GM12875 (cell line): ENCODE data around the gene CALN1.
"Not testable (repeated sequence)": the region's sequence is repeated elsewhere in the genome, so short reads cannot be mapped to it uniquely, and the experiment has no call there.

ENCODE experiments used
- H3K4me3 ChIP-seq: one replicate; pipeline ENCODE4 v1.5.1; 2011; ENCODE audit warnings: low read depth, low read length, control low read depth
- TF ChIP-seq, protein P1 (sequence below): IDR thresholded peaks from 2 replicates; pipeline ENCODE4 v1.5.1; 2011; ENCODE audit warnings: low read depth, mild to moderate bottlenecking, control low read depth, inconsistent platforms, low read length, moderate library complexity, borderline replicate concordance; ENCODE audit not compliant: insufficient read depth

The CALN1 gene

DNA sequence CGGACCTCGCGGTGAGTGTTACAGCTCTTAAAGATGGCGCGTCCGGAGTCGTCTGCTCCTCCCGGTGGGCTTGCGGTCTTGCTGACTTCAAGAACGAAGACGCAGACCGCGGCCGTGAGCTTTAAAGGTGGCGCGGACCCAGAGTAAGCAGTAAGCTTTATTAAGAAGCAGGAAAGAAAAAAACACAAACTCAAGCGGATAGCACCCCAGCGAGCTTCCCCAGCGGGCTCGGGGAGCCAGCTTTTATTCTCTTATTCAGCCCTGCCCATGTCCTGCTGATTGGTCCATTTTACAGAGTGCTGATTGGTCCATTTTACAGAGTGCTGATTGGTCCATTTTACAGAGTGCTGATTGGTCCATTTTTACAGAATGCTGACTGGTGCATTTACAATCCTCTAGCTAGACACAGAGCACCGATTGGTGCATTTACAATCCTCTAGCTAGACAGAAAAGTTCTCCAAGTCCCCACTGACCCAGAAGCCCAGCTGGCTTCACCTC is at the start of gene CALN1:
CALN1 (minus strand) TSS at position 218 of the 498 bp plus-strand sequence.
- H3K4me3 ChIP-seq = not testable (repeated sequence)

DNA sequence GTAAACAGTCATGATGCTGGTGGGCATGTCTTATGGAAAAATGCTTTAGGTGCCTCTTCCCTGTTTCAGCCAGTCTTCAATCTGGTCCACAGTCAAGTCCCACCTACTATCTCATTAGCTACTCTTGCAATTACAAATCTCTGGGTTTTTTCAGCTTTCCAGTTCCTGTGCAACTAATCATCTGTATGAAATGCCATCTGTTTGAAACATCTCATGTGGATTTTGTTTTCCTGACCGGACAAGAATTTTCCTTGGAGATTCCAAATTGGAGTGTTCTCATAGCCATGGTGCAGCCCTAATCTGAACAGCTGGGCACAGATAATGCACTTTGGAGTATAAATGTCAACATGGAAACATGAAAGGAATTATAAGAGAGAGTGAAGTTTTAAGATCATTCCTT is 41.3 kb upstream of the CALN1 start:
- H3K4me3 ChIP-seq = no peak overlapping the region
- TF ChIP-seq, protein P1, sequence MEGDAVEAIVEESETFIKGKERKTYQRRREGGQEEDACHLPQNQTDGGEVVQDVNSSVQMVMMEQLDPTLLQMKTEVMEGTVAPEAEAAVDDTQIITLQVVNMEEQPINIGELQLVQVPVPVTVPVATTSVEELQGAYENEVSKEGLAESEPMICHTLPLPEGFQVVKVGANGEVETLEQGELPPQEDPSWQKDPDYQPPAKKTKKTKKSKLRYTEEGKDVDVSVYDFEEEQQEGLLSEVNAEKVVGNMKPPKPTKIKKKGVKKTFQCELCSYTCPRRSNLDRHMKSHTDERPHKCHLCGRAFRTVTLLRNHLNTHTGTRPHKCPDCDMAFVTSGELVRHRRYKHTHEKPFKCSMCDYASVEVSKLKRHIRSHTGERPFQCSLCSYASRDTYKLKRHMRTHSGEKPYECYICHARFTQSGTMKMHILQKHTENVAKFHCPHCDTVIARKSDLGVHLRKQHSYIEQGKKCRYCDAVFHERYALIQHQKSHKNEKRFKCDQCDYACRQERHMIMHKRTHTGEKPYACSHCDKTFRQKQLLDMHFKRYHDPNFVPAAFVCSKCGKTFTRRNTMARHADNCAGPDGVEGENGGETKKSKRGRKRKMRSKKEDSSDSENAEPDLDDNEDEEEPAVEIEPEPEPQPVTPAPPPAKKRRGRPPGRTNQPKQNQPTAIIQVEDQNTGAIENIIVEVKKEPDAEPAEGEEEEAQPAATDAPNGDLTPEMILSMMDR = no peak

DNA sequence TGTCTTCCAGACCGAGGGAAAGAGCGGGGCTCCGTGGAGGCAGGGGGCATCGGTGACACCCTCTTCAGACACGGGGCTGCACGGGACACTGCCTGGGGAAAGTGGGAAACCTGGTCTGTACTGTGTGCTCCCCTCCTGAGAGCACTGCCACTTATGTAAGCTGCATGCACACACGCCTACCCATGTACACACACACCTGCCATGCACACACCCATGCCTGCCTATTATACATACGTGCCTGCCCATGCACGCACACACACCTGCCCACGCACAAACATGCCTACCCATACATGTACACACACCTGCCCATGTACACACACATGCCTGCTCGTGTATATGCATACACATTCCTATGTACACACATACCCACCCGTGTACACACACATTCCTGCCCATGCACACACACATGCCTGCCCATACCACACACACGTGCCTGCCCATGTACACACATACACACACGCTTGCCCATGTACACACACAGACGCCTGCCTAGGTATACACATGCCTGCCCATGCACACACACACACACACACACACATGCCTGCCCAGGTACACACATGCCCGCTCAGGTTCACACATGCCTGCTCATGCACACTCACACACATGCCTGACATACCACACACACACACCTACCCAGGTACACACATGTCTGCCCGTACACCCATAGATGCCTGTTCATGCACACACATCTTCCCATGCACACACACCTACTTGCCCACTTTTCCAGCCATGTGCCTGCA is 35.5 kb upstream of the CALN1 start:
- TF ChIP-seq, protein P1 = no peak
- H3K4me3 ChIP-seq = no peak overlapping the region

DNA sequence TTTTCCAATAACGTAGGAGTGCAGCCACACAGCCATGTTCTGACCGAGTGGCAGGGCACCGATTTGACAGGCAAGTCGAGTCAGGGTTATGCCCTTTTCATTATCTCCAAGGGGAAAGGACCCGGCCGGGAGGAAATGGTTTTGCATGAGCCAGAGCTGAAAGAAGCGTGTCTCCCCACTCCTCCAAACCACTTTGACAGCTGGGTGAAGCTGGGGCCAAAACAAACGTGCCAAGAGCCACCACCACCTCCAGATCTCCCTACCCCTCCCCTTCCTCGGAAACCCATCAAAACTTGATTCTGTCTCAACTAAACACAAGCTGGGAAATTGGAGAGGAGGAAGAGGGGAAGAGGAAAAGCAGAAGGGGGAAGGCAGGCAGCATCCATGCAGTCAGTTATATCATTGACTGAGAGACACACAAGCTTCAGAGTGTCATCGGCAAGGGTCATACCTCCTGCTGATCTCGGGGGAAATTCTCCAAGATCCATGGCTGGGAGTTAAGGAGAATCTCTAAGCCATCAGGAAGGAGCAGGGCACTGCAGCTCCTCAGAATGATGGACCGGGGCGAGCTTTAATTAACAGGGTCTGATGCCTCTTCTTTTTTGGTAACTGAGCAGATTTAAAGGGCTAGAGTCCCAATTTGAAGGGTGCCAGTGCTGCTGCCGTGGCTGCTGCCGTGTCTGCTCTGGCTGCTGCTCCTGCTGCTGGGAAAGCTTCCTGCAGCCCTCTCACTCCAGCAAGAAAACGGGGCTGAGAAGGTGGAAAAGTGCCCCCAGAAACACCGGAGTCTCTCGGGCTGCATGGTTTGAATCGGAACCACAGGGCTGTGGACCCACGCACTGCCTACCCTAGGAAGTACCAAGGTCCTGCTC is 34.7 kb upstream of the CALN1 start:
- TF ChIP-seq, protein P1 = no peak
- H3K4me3 ChIP-seq = no peak overlapping the region

DNA sequence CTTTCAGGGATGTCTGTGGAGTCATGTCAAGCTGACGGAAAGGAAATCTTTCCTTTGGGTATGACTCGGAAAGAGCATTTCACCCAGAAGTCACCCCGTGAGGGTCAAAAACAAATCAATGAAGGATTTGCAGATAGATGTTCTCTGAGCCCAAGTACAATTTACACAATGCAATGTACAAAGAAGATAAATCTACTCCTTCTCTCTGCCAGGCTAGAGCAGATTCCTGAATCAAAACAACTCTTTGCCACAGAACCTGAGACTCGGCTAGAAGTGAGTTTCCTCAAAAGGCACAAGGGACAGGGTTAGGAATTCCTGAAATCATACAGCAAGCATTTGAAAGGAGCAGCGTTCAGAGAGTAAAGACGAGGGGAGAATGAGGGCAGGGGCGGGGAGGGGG is 34.0 kb upstream of the CALN1 start:
- TF ChIP-seq, protein P1 = no peak
- no peak overlapping the region for H3K4me3 ChIP-seq

DNA sequence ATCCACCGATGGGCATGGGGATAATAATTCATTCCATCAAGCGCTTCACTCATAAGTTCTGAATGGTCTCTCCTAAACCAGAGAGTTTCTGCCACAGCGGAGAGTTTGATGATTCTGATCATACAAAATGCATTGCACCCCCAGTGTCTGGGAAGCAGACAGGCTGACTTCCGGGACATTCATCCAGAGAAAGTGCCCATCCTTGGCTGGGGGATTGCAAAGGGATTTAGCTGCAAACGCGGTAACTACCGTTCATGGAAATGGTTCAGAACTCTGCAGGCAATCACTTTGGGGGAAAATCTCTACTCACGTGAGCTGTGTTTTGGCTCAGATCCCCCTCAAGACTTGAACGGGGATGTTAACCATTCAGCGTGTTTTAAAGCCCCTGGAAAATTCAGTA is 33.4 kb upstream of the CALN1 start:
- TF ChIP-seq, protein P1 = no peak
- H3K4me3 ChIP-seq = no peak overlapping the region

DNA sequence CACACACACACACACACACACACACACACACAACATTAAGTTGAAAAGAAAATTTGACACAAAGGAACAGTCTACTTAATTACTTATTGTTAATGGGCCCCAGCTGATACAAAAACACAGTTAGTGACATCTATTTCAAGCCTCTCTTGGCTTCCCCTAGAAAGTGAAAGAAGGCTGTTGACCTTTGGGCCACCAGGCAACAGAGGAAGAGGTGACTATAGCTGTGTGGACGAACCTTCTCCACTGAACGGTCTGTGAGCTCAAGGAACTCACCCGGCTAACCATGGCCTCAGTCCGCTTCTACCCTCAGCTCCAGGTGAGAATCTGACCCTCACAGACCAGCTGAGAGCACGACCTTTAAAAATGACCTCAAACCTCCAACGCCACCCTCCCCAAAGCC is 32.9 kb upstream of the CALN1 start:
- H3K4me3 ChIP-seq = no peak overlapping the region
- TF ChIP-seq, protein P1 = no peak
